SK-N-SH (cell line): ENCODE results near the gene FAM216A. TPM values are rescaled to one million over a fixed set of nuclear protein-coding genes. Genes with fewer than 3 reads are reported as not detected.

Experiments
- CTCF ChIP-seq: fragments of 200-600 bp; sonication (generic); IDR thresholded peaks from 2 replicates; pipeline ENCODE4 v1.6.1; 2017; ENCODE audit warnings: antibody characterized with exemption, mild to moderate bottlenecking, moderate library complexity
- EP300 ChIP-seq, 2 experiments: IDR thresholded peaks; 2 replicates each; pipeline versions ENCODE4 v1.4.0 to v1.6.1; 2012; ENCODE audit warnings: borderline replicate concordance in 1 of 2, low read depth in 1 of 2, low read length in 1 of 2
- IRF3 ChIP-seq: fragments of 150-350 bp; IDR thresholded peaks from 2 replicates; pipeline ENCODE4 v1.6.1; 2016; ENCODE audit warnings: mild to moderate bottlenecking, low read depth, low read length
- JUND ChIP-seq: IDR thresholded peaks from 2 replicates; pipeline ENCODE4 v1.4.0; 2012
- MEF2A ChIP-seq: IDR thresholded peaks from 2 replicates; pipeline ENCODE4 v1.4.0; 2012; ENCODE audit warnings: low read depth, borderline replicate concordance
- MXI1 ChIP-seq: IDR thresholded peaks from 2 replicates; pipeline ENCODE4 v1.6.1; 2012; ENCODE audit warnings: mild to moderate bottlenecking, low read depth, low read length, improper control_type of control experiment
- NRF1 ChIP-seq: IDR thresholded peaks from 2 replicates; pipeline ENCODE4 v1.6.1; 2012; ENCODE audit warnings: low read depth, mild to moderate bottlenecking, low read length
- POLR2AphosphoS5 ChIP-seq: IDR thresholded peaks from 2 replicates; pipeline ENCODE4 v1.6.1; 2012; ENCODE audit warnings: low read depth, low read length
- REST ChIP-seq: IDR thresholded peaks from 2 replicates; pipeline ENCODE4 v1.6.1; 2012; ENCODE audit warnings: mild to moderate bottlenecking, low read depth, low read length, moderate library complexity
- RFX5 ChIP-seq: IDR thresholded peaks from 2 replicates; pipeline ENCODE4 v1.6.1; 2012; ENCODE audit warnings: mild to moderate bottlenecking, improper control_type of control experiment, low read length
- RXRA ChIP-seq: IDR thresholded peaks from 2 replicates; pipeline ENCODE4 v1.4.0; 2012; ENCODE audit warnings: low read depth, mild to moderate bottlenecking, borderline replicate concordance
- SMC3 ChIP-seq: IDR thresholded peaks from 2 replicates; pipeline ENCODE4 v1.6.1; 2012; ENCODE audit warnings: low read depth, low read length, improper control_type of control experiment
- TAF1 ChIP-seq: IDR thresholded peaks from 2 replicates; pipeline ENCODE4 v1.6.1; 2012; ENCODE audit warnings: low read depth, mild to moderate bottlenecking, low read length, moderate library complexity, borderline replicate concordance
- TEAD4 ChIP-seq: IDR thresholded peaks from 2 replicates; pipeline ENCODE4 v1.4.0; 2012; ENCODE audit warnings: mild to moderate bottlenecking, borderline replicate concordance; ENCODE audit not compliant: insufficient read depth
- USF1 ChIP-seq: IDR thresholded peaks from 2 replicates; pipeline ENCODE4 v1.4.0; 2012; ENCODE audit warnings: low read depth, borderline replicate concordance
- ZBTB33 ChIP-seq: IDR thresholded peaks from 2 replicates; pipeline ENCODE4 v1.4.0; 2012; ENCODE audit warnings: low read depth, borderline replicate concordance
- polyA plus RNA-seq, 3 experiments: library from polyadenylated mRNA; depleted of rRNA; stranded (reverse); fragments of >200 nt; gene quantifications; 2 replicates each; pipeline ENCODE4 v1.2.3, GENCODE V29; 2012

The FAM216A gene
- polyA plus RNA-seq, 1 of the 3 experiments (the other 2 are of a cell fraction), result 29.8 TPM

GRCh38 chr12:110501752-110502738, 33.4 kb downstream of the FAM216A start, which contains the start of the genes RAD9B and VPS29 (continued):
- TF ChIP-seq ZBTB33 (peak; percentile 92), CTCF (no peak), EP300 (IDR thresholded peaks at IDR 0.05; ENCODE audit: borderline replicate concordance in 1 of 2, low read depth in 1 of 2, low read length in 1 of 2) (peak in 1 of 2 experiments; percentile 30; a peak in 1 of 4 replicates), RXRA (no peak), REST (no peak; the same call in 1 of the 2 replicates), TAF1 (peak; percentile 64), USF1 (no peak), MXI1 (peak; percentile 94), POLR2AphosphoS5 (peak; percentile 61), MEF2A (no peak), NRF1 (no peak), TEAD4 (no peak), IRF3 (peak; percentile 40; the same call in 1 of the 2 replicates), JUND (no peak), RFX5 (peak; percentile 39; the same call in 1 of the 2 replicates), SMC3 (no peak)
